ENCODE measurements around the gene NFATC2.

- TF ChIP-seq CTCF (conservative IDR thresholded peaks at IDR 0.05 in 1 of 2, IDR thresholded peaks at IDR 0.05 in 1 of 2; ENCODE audit: extremely low read depth in 1 of 2, insufficient read depth in 1 of 2, low read depth in 1 of 2, low read length in 2 of 2) (no peak), EZH2 (IDR thresholded peaks at IDR 0.05; ENCODE audit: borderline replicate concordance, low read length) (no peak)
Observed at GRCh38 chr20:51384875-51385274, 157.6 kb downstream of the NFATC2 start.

All from mammary epithelial cell (primary cell).